H9 (cell line): ENCODE measurements around the gene SSBP3. TPM values are rescaled to one million over a fixed set of nuclear protein-coding genes. Genes with fewer than 3 reads are reported as not detected.

Experiments used
- DNase-seq: peaks from one replicate; pipeline ENCODE4 v3.0.0-alpha.2; 2017
- H2AFZ ChIP-seq: one replicate; pipeline ENCODE4 v1.6.1; 2013; ENCODE audit warnings: mild to moderate bottlenecking, low read length, control low read depth, moderate library complexity
- H2AK5ac ChIP-seq: 2 replicates; pipeline ENCODE4 v1.6.1; 2013; ENCODE audit warnings: low read length, control low read depth, mixed read lengths; ENCODE audit not compliant: insufficient read length
- H2BK120ac ChIP-seq: one replicate; pipeline ENCODE4 v1.6.1; 2013; ENCODE audit warnings: low read depth, mild to moderate bottlenecking, low read length, control low read depth, inconsistent platforms; ENCODE audit not compliant: poor library complexity, severe bottlenecking
- H2BK12ac ChIP-seq: 2 replicates; pipeline ENCODE4 v1.6.1; 2013; ENCODE audit warnings: low read length, control low read depth, mixed read lengths, low read depth; ENCODE audit not compliant: insufficient read length
- H2BK15ac ChIP-seq: 2 replicates; pipeline ENCODE4 v1.6.1; 2013; ENCODE audit warnings: low read depth, low read length, control low read depth
- H2BK20ac ChIP-seq: one replicate; pipeline ENCODE4 v1.6.1; 2013; ENCODE audit warnings: low read depth, mild to moderate bottlenecking, low read length, control low read depth, inconsistent platforms; ENCODE audit not compliant: poor library complexity, severe bottlenecking
- H2BK5ac ChIP-seq: 2 replicates; pipeline ENCODE4 v1.6.1; 2013; ENCODE audit warnings: low read length, control low read depth, mixed read lengths; ENCODE audit not compliant: insufficient read length
- H3K14ac ChIP-seq: 2 replicates; pipeline ENCODE4 v1.6.1; 2013; ENCODE audit warnings: low read length, control low read depth; ENCODE audit not compliant: insufficient read depth
- H3K18ac ChIP-seq: 2 replicates; pipeline ENCODE4 v1.6.1; 2013; ENCODE audit warnings: low read depth, mild to moderate bottlenecking, mixed read lengths, low read length, control low read depth; ENCODE audit not compliant: insufficient read length
- H3K23ac ChIP-seq: 2 replicates; pipeline ENCODE4 v1.6.1; 2013; ENCODE audit warnings: low read length, control low read depth, mixed read lengths, low read depth; ENCODE audit not compliant: insufficient read length
- H3K23me2 ChIP-seq: 2 replicates; pipeline ENCODE4 v1.6.1; 2013; ENCODE audit warnings: low read depth, mild to moderate bottlenecking, mixed read lengths, low read length, control low read depth; ENCODE audit not compliant: insufficient read length, poor library complexity, severe bottlenecking
- H3K27ac ChIP-seq: 2 replicates; pipeline ENCODE4 v1.5.1; 2013; ENCODE audit warnings: low read length, control low read depth, mixed read lengths, low read depth; ENCODE audit not compliant: insufficient read length
- H3K27me3 ChIP-seq: 2 replicates; pipeline ENCODE4 v1.6.1; 2013; ENCODE audit warnings: low read length, control low read depth, inconsistent platforms; ENCODE audit not compliant: insufficient read depth
- H3K4ac ChIP-seq: 2 replicates; pipeline ENCODE4 v1.6.1; 2013; ENCODE audit warnings: low read depth, mild to moderate bottlenecking, control low read depth, inconsistent platforms, low read length, moderate library complexity
- H3K4me1 ChIP-seq: 2 replicates; pipeline ENCODE4 v1.6.1; 2013; ENCODE audit warnings: low read length, control low read depth, inconsistent platforms; ENCODE audit not compliant: insufficient read depth
- H3K4me2 ChIP-seq: 2 replicates; pipeline ENCODE4 v1.6.1; 2013; ENCODE audit warnings: low read length, control low read depth, mixed read lengths; ENCODE audit not compliant: insufficient read length, insufficient read depth
- H3K56ac ChIP-seq: 2 replicates; pipeline ENCODE4 v1.6.1; 2013; ENCODE audit warnings: low read depth, mild to moderate bottlenecking, mixed read lengths, low read length, control low read depth; ENCODE audit not compliant: insufficient read length
- H3K79me1 ChIP-seq: 2 replicates; pipeline ENCODE4 v1.6.1; 2013; ENCODE audit warnings: low read depth, mild to moderate bottlenecking, moderate library complexity, low read length, control low read depth, inconsistent platforms; ENCODE audit not compliant: insufficient read depth, poor library complexity, severe bottlenecking
- H3K79me2 ChIP-seq: 2 replicates; pipeline ENCODE4 v1.6.1; 2013; ENCODE audit warnings: low read length, control low read depth, inconsistent platforms; ENCODE audit not compliant: insufficient read depth
- H3K9ac ChIP-seq: 2 replicates; pipeline ENCODE4 v1.6.1; 2013; ENCODE audit warnings: low read length, control low read depth, mixed read lengths; ENCODE audit not compliant: insufficient read length; ENCODE audit errors: extremely low read depth
- H3K9me3 ChIP-seq: one replicate; pipeline ENCODE4 v1.6.1; 2013; ENCODE audit warnings: low read depth, low read length, inconsistent platforms; ENCODE audit not compliant: control insufficient read depth
- H3T11ph ChIP-seq: one replicate; pipeline ENCODE4 v1.6.1; 2013; ENCODE audit warnings: mild to moderate bottlenecking, low read length, control low read depth, inconsistent platforms
- H4K20me1 ChIP-seq: one replicate; pipeline ENCODE4 v1.6.1; 2013; ENCODE audit not compliant: control insufficient read depth, insufficient read length, insufficient read depth
- H4K5ac ChIP-seq: 2 replicates; pipeline ENCODE4 v1.6.1; 2013; ENCODE audit warnings: low read depth, mild to moderate bottlenecking, mixed read lengths, low read length, control low read depth; ENCODE audit not compliant: insufficient read length
- H4K8ac ChIP-seq: replicated peaks from 2 replicates; pipeline ENCODE4 v1.6.1; 2013; ENCODE audit warnings: low read length, control low read depth, mixed read lengths, low read depth; ENCODE audit not compliant: insufficient read length
- H4K91ac ChIP-seq: 2 replicates; pipeline ENCODE4 v1.6.1; 2013; ENCODE audit warnings: low read depth, mild to moderate bottlenecking, moderate library complexity, mixed read lengths, low read length, control low read depth; ENCODE audit not compliant: insufficient read length
- H3K27ac Mint-ChIP-seq, 3 experiments: 2 replicates in 2 of 3; 3 replicates in 1 of 3; pipeline ENCODE4 v1.8.0; 2020 to 2021; ENCODE audit warnings: mixed read lengths in 3 of 3, mild to moderate bottlenecking in 1 of 3, moderate library complexity in 1 of 3
- H3K27me3 Mint-ChIP-seq: 2 replicates; pipeline ENCODE4 v1.8.0; 2021; ENCODE audit warnings: low read depth, mild to moderate bottlenecking, moderate library complexity, mixed read lengths
- H3K36me3 Mint-ChIP-seq, 3 experiments: 2 replicates in 2 of 3; 3 replicates in 1 of 3; pipeline ENCODE4 v1.8.0; 2020 to 2021; ENCODE audit warnings: low read depth in 3 of 3, mixed read lengths in 3 of 3; ENCODE audit not compliant: insufficient read depth in 1 of 3
- H3K4me1 Mint-ChIP-seq, 2 experiments: 2 replicates each; pipeline ENCODE4 v1.8.0; 2020; ENCODE audit warnings: mixed read lengths in 2 of 2
- H3K4me3 Mint-ChIP-seq, 2 experiments: 2 replicates in 1 of 2; 3 replicates in 1 of 2; pipeline ENCODE4 v1.8.0; 2020 to 2021; ENCODE audit warnings: mild to moderate bottlenecking in 2 of 2, mixed read lengths in 2 of 2, moderate library complexity in 1 of 2
- H3K9me3 Mint-ChIP-seq, 2 experiments: 2 replicates in 1 of 2; 3 replicates in 1 of 2; pipeline ENCODE4 v1.8.0; 2020; ENCODE audit warnings: mild to moderate bottlenecking in 2 of 2, mixed read lengths in 2 of 2, moderate library complexity in 1 of 2
- WGBS: extraction: QIAGEN DNeasy Blood & Tissue Kit; methylation state at CpG from one replicate; pipeline ENCODE4 v1.1.7; 2013; ENCODE audit warnings: missing lambda C conversion rate, low lambda C conversion rate, mixed read lengths; ENCODE audit not compliant: insufficient read length; ENCODE audit errors: extremely low coverage; 5-methylcytosine and 5-hydroxymethylcytosine counted together
- total RNA-seq: library from RNA; stranded (reverse); gene quantifications from 2 replicates; pipeline ENCODE4 v1.2.1, GENCODE V29; 2021
- TF ChIP-seq, protein P1 (sequence below): fragments of 200-600 bp; sonication (generic); conservative IDR thresholded peaks from 3 replicates; pipeline ENCODE4 v1.8.0; 2021; ENCODE audit warnings: antibody characterized with exemption, mild to moderate bottlenecking

SSBP3 gene
- total RNA-seq, 1 experiment from 2014 or later = 126 TPM

- H3K4me1 Mint-ChIP-seq = peaks cover 15 to 24% of the 10 kb centered on the region in 2 experiments
- H2BK15ac ChIP-seq = no peak overlapping the region
- no peak overlapping the region for H2BK20ac ChIP-seq
- H3K79me1 ChIP-seq = peaks cover 6% of the 10 kb centered on the region
- H4K91ac ChIP-seq = no peak overlapping the region
- no peak overlapping the region for H3K14ac ChIP-seq
- no peaks in the 10 kb centered on the region for H3K79me2 ChIP-seq
- H3K27me3 Mint-ChIP-seq = no peaks in the 10 kb centered on the region
- H3K9me3 ChIP-seq = no peaks in the 10 kb centered on the region
- H4K8ac ChIP-seq = no peak overlapping the region
- no peak overlapping the region for H4K5ac ChIP-seq
- peaks cover 3% of the 10 kb centered on the region for H4K20me1 ChIP-seq
- H3K4ac ChIP-seq = no peak overlapping the region
- H3K23ac ChIP-seq = no peak overlapping the region
- DNase-seq = no peak
- H3K23me2 ChIP-seq = no peaks in the 10 kb centered on the region
- peak overlapping the region in 1 of 3 experiments; percentile 37; a peak in 2 of 7 replicates for H3K27ac Mint-ChIP-seq
- H3K56ac ChIP-seq = no peak overlapping the region
- no peak overlapping the region for H2BK12ac ChIP-seq
- no peak overlapping the region for H3K9ac ChIP-seq
- H2BK5ac ChIP-seq = no peak overlapping the region
- no peak overlapping the region for H3T11ph ChIP-seq
- no peak overlapping the region for H3K4me3 Mint-ChIP-seq
- no peaks in the 10 kb centered on the region for H3K27me3 ChIP-seq
- no peak overlapping the region for H3K4me2 ChIP-seq
- TF ChIP-seq, protein P1, sequence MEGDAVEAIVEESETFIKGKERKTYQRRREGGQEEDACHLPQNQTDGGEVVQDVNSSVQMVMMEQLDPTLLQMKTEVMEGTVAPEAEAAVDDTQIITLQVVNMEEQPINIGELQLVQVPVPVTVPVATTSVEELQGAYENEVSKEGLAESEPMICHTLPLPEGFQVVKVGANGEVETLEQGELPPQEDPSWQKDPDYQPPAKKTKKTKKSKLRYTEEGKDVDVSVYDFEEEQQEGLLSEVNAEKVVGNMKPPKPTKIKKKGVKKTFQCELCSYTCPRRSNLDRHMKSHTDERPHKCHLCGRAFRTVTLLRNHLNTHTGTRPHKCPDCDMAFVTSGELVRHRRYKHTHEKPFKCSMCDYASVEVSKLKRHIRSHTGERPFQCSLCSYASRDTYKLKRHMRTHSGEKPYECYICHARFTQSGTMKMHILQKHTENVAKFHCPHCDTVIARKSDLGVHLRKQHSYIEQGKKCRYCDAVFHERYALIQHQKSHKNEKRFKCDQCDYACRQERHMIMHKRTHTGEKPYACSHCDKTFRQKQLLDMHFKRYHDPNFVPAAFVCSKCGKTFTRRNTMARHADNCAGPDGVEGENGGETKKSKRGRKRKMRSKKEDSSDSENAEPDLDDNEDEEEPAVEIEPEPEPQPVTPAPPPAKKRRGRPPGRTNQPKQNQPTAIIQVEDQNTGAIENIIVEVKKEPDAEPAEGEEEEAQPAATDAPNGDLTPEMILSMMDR = no peak
- no peak overlapping the region for H3K18ac ChIP-seq
- no CpG with 5 or more reads among the region's 7 CpGs for WGBS
- peaks cover 8 to 12% (median 10%) of the 10 kb centered on the region in 3 experiments; a peak in 6 of 7 replicates for H3K36me3 Mint-ChIP-seq
- no peak overlapping the region for H2BK120ac ChIP-seq
- H2AFZ ChIP-seq = no peak overlapping the region
- no peak overlapping the region for H2AK5ac ChIP-seq
- H3K27ac ChIP-seq = no peak overlapping the region
- H3K4me1 ChIP-seq = no peaks in the 10 kb centered on the region; the same call in 1 of the 2 replicates
- no peaks in the 10 kb centered on the region for H3K9me3 Mint-ChIP-seq
These were observed 143.9 kb downstream of the SSBP3 start for GRCh38 chr1:54262244-54262643.
